Activated CD4-positive, CD25-positive, alpha-beta regulatory T cell (primary cell): ENCODE measurements around the gene TICAM1.
"Not testable (repeated sequence)": the region's sequence is repeated elsewhere in the genome, so short reads cannot be mapped to it uniquely, and the experiment has no call there.

ENCODE experiments used
- DNase-seq, 4 experiments: peaks; one replicate each; lab custom pipeline; 2025; lab: John Stamatoyannopoulos, UW

Gene TICAM1

DNA sequence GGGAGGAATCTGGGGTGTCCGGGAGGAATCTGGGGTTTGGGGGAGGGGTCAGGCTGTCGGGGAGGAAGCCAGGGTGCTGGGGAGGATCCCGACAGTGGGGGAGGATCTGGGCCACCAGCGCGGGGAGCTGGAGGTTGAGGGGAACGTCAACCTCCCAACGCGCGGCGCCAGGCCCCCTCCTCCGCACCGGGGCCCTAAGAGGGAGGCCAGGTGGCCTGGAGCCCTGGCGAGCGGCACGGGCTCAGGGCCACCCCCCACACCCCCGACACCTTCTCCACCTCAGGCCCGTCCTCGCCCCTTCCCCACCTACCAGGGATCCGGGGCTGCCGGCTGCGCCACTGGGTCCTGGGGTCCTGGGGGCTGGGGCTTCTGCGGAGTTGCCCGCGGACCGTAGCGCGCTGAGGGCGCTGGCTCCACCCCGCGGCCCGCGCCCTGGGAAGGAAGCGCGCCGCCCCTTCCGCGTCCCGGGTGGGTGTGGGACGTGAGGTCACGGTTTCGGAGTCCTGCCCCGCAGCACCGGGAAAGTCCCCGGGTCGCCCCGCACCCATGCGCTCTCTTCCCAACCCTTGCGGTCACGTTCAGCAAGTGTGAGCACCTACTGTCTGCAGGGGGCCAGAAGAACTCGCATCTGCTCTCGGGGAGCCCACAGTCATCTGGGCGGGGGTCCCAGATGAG, at the start of gene TICAM1:
TICAM1 (minus strand) TSS at position 409 of the 675 bp plus-strand sequence. CDS start 13,335 bp downstream, outside the sequence.
- peak; percentile 31 to 55 (median 50) for DNase-seq

DNA sequence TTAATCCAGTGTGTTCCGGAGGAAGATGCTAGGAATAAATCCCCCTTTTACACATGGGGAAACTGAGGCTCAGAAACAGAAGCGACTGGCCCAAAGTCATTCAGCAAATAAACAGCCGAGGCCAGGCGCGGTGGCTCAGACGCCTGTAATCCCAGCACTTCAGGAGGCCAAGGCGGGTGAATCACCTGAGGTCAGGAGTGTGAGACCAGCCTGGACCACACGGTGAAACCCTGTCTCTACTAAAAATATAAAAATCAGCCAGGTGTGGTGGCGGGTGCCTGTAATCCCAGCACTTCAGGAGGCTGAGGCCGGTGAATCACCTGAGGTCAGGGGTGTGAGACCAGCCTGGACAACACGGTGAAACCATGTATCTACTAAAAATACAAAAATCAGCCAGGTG, 47.5 kb upstream of the TICAM1 start:
- no peak for DNase-seq

GRCh38 chr19:4878491-4878968, 47.0 kb upstream of the TICAM1 start:
- no peak for DNase-seq

DNA sequence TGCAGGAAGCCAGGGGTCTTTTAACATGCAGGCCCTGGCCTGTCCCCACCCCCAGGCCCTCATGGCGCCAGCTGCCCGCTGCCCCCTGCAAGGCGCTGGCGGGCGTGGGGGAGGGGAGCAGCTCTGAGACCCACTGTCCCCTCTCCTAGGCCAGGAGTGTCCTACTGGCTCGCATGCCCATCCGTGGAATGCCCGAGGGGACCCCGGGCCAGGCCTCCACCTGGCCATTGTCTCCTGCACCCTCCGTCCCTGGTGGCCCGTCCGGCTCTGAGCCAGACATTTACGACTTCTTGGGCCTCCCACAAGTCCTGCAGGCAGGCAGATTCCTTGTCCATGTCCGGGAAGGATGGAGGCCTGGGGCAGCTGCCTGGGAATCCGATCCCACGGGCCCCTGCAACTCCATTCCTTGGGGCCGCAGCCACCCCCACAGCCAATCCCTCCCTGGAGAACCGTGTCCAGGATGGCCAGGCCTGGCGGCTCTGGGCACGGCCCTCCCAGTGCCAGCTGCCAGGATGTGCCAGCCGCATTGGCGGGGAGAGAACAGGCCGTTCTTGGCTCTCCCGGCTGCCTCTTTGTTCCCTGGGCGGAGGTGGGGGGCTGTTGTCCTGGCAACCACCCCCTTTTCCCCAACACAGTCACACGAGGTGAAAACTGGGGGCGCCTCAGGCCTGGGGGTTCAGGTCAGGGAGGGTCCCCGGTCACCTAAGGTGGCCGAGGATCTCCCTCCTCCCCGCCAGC, 46.4 kb upstream of the TICAM1 start:
- no peak for DNase-seq

DNA sequence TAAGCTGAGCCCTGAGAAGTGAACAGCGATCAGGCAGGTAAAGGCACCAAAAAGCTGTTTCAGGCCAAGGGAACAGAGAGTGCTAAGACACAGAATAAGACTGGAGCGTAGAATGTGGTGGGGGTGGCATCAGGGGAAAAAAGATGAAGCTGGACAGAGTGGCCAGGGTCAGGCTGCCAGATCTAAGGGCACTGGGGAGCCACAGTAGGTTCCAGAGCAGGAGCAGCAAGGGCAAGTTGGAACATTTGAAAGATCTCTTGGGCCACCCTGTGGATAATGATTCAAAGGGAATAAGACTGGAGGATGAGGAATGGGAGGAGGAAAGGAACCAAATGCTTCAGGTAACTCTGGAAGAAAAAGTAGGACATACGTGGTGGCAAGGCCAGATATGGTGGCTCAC, 42.4 kb upstream of the TICAM1 start:
- no peak for DNase-seq

DNA sequence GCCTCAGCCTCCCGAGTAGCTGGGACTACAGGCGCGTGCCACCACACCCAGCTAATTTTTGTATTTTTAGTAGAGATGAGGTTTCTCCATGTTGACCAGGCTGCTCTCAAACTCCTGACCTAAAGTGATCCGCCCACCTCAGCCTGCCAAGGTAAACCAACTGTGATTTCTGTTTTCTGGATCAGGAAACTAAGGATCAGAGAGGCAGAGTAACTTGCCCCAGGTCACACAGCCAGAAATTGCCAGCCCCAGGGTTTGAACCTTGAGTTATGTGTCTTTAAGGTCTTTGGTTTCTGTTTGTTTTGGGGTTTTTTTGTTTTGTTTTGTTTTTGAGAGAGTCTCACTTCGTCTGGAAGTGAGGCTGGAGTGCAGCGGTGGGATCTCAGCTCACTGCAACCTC, 40.2 kb upstream of the TICAM1 start:
- no peak for DNase-seq

DNA sequence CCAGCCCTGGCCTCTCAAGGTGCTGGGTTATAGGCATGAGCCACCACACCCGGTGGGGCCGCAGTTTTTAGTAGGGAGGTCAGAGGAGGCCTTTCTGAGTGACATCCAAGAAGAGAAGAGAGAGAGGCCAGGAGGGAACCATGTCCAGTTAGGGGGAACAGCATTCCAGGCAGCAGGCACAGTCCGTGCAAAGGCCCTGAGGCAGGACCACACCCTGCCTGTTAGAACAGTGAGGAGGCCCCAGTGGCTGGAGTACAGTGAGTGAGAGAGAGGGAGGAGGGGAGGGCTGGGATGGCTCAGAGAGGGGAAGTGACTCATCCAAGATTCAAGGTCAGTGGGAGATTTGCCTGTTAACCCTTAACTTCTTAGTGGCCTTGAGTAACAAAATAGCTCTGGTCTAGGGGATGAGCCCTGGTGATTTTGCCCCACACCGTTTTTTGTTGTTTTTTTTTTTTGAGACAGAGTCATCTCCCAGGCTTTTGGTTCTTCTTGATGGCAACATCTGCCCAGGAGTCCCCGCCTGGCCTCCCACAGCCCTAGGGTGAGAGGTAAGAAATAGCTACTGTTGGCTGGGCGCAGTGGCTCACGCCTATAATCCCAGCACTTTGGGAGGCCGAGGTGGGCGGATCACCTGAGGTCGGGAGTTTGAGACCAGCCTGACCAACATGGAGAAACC, 38.7 kb upstream of the TICAM1 start:
- no peak for DNase-seq

DNA sequence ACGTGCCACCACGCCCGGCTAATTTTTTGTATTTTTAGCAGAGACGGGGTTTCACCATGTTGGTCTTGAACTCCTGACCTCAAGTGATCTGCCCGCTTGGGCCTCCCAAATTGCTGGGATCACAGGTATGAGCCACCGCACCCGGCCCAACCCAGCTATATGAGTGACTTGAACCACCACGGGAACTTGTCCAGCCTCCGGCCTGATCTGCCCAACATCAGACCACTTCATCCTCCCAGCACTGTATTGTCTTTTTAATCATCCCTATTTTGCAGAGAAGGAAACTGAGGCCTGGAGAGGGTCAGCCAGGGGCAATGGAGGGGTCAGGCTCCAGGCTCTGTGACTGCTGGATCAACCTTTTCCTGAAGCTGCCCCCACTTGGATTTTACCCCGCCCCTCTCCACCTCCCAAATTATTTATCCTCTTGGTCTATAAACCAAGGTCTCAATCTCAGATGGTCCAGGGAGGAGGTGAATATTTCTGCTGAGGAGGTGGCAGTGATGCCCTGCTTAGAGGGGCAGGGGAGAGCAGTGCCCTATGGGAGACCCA, 36.8 kb upstream of the TICAM1 start:
- DNase-seq = no peak

DNA sequence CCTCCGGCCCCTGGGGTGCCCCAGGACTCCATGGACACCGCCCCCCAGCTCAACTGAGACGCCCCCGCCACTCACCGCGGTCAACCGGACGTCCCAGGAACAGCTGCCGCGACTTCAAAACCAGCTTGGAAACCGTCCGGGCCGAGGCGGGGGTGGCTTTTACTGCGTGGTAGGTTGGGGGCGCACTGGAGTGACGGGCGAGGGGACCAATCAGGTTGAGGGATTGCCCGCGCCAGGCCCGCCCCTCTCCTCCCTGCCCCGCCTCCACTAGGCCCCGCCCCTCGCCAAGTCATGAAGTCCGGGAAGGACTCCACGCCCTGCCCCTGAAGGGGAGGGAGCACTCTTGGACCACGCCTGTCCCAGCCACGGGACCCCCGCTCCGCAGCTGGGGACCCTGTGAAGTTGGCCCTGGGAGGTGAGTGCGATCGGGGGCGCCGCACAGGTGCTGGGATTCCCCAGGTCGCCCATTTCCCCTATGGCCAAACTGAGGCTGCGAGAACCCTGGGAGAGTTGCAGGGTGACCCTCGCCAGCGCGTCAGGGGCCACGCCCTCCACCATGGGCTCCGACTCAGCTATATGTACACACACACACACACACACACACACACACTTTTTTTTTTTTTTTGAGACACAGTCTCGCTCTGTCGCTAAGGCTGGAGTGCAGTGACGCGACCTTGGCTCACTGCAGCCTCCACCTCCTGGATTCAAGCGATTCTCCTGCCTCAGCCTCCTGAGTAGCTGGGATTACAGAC, 36.2 kb upstream of the TICAM1 start, which contains the start of gene PLIN3:
PLIN3 (minus strand) TSS at position 134 of the 752 bp plus-strand sequence. CDS start 6,273 bp downstream, outside the sequence.
- peak; percentile 74 to 90 (median 84) for DNase-seq

DNA sequence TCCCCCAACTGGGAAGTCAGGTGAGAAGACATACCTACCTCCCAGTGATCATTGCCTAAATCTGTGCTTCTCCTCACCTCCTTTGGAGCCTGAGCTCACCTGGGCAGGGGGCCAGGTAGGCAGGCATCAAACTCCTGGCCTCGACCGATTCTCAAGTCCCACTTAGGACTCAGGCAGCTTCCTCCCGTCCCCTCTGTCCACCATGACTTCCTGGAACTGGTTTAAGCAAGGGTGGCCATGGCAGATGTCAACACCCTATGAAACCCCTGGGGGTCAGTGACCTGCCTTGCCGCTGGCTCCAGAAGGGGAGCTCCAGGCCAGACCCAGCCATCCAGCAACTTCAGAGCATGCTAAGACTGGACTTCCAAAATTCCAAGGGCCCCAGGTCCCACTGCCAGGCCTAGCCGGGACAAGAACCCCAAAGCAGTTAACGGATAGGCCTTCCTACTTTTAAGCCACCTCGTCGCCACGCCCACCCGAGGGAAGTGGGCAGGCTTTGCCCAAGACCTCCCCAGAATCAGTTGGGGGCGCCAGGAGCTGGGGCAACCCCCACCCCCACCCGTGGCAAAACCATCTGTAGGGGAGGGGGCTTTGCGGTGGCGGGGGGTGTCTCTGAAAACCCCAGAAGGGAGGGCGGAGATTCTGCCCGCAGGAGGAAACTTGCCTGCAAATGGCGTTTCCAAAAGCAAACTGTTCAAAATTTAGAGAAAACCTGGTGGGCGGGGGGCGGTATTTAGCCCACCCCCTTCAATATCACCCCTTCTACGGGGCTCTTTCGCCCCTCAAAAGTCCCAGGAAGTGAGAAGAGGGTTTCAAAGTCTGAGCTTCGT, 35.3 kb upstream of the TICAM1 start:
- DNase-seq = peak in 1 of 4 experiments; percentile 5

DNA sequence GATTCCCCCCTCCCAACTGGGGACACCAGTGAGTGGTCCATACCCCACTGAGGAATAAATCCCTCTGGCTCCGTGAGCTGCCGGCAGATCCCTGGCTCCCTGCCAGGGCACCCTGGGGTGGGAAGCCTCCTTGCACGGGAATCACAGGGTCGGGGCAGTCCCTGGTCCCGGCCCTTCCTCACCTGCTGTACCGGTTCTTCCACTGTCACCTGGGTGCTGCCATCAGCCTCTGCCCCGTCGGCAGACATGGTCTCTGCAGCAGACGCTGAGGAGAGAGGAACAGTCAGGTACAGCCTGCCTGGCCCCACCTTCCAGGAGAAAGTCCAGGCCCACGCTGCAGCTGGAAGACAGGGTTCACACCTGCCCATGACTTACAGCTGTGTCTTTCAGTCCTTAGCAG, 29.6 kb upstream of the TICAM1 start:
- DNase-seq = no peak

GRCh38 chr19:4859697-4860096, 28.2 kb upstream of the TICAM1 start:
- no peak for DNase-seq

DNA sequence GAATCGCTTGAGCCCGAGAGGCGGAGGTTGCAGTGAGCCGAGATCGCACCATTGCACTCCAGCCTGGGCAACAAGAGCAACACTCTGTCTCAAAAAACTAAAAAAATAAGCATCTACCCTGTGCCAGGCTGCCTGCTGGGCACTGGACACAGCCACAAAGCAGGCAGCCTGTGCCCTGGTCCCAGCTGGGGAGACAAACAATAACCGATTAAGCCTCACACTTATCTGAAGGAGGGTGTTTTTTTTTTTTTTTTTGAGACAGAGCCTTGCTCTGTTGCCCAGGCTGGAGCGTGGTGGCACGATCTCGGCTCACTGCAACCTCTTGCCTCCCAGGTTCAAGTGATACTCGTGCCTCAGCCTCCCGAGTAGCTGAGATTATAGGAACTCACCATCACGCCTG, 25.0 kb upstream of the TICAM1 start:
- DNase-seq = not testable (repeated sequence)

GRCh38 chr19:4853506-4853905, 22.0 kb upstream of the TICAM1 start:
- DNase-seq = not testable (repeated sequence)

GRCh38 chr19:4852484-4852883, 21.0 kb upstream of the TICAM1 start:
- DNase-seq = no peak

DNA sequence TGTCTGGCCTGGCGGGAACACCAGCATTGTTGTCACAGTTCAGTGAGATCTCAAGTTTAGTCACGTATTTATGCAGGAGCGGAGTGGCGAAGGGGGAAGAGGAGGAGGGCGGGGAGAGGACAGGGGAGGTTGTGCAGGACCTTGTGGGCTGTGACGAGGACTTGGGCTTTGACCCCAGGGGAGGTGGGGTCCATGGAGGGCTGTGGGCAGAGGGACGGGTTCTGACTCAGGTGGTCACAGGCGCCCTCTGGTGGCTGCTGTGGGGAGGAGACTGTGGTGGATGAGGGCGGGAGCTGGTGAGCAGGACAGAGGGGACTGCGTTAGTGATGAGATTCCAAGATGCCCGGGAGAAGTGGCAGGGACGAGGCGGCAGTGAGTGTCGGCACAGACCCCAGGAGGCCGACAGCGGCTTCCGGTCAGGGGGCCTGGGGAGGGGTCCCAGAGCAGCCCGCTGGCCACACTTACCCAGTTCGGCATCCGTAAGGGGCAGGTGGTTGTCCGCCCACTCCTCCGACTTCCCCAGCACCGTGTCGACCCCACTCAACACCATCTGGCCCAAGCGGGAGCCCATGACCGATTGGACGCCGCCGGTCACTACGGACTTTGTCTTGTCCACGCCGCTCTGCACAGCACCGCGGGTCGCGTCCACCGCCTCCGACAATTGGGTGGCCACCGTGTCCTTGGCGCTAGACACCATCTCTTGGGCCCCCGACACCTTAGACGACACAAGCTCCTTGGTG, 20.2 kb upstream of the TICAM1 start:
- peak; percentile 57 to 74 (median 66) for DNase-seq

- no peak for DNase-seq
Measured at GRCh38 chr19:4849019-4849418, 17.5 kb upstream of the TICAM1 start.

GRCh38 chr19:4847190-4847973, 15.9 kb upstream of the TICAM1 start:
- DNase-seq = no peak

DNA sequence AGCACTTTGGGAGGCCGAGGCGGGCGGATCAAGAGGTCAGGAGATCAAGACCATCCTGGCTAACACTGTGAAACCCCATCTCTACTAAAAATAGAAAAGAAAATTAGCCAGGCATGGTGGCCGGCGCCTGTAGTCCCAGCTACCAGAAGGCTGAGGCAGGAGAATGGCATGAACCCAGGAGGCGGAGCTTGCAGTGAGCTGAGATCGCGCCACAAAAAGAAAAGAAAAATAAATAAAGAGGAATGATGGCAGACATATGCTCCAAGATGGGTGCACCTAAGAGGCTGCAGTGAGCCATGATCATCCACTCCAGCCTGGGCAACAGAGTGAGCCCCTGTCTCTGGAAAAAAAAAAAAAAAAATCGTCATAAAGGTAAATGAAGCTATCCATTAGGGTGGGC, 14.5 kb upstream of the TICAM1 start:
- not testable (repeated sequence) for DNase-seq
